GM21515 (cell line): ENCODE measurements around the gene JADE3.
"Not testable (repeated sequence)": the region's sequence is repeated elsewhere in the genome, so short reads cannot be mapped to it uniquely, and the experiment has no call there.

Experiments
- ATAC-seq: cut with Tn5 transposase; IDR thresholded peaks from one replicate; pipeline ENCODE4 v1.9.1; 2021; ENCODE audit not compliant: unreplicated experiment

Gene JADE3

GRCh38 chrX:46929439-46930261, 17.4 kb downstream of the JADE3 start:
- no peak for ATAC-seq

GRCh38 chrX:46935295-46935694, 23.1 kb downstream of the JADE3 start:
- ATAC-seq: no peak

- no peak for ATAC-seq
Measured at GRCh38 chrX:46938589-46938988, 26.4 kb downstream of the JADE3 start.

- ATAC-seq: no peak
Measured at GRCh38 chrX:46941341-46941740, 29.1 kb downstream of the JADE3 start.

- ATAC-seq: no peak
Measured at GRCh38 chrX:46953137-46953527, 40.9 kb downstream of the JADE3 start.

GRCh38 chrX:46953597-46953996, 41.4 kb downstream of the JADE3 start:
- no peak for ATAC-seq

GRCh38 chrX:46954716-46955115, 42.5 kb downstream of the JADE3 start:
- no peak for ATAC-seq

GRCh38 chrX:46956589-46956988, 44.4 kb downstream of the JADE3 start:
- ATAC-seq: not testable (repeated sequence)

- ATAC-seq: no peak
Measured at GRCh38 chrX:46957297-46957696, 45.1 kb downstream of the JADE3 start.

- ATAC-seq: no peak
Measured at GRCh38 chrX:46959101-46959500, 46.9 kb downstream of the JADE3 start.

- no peak for ATAC-seq
Measured at GRCh38 chrX:46959985-46960700, 47.9 kb downstream of the JADE3 start.

GRCh38 chrX:46961097-46961496, 48.9 kb downstream of the JADE3 start:
- no peak for ATAC-seq

GRCh38 chrX:46961574-46962283, 49.5 kb downstream of the JADE3 start:
- no peak for ATAC-seq

GRCh38 chrX:46965125-46965758, 53.0 kb downstream of the JADE3 start:
- no peak for ATAC-seq

GRCh38 chrX:46967547-46967946, 55.3 kb downstream of the JADE3 start:
- no peak for ATAC-seq

- not testable (repeated sequence) for ATAC-seq
Measured at GRCh38 chrX:46977046-46977445, 64.8 kb downstream of the JADE3 start.

GRCh38 chrX:46978341-46979291, 66.4 kb downstream of the JADE3 start:
- ATAC-seq: no peak

GRCh38 chrX:46984705-46985104, 72.5 kb downstream of the JADE3 start:
- ATAC-seq: no peak

- no peak for ATAC-seq
Measured at GRCh38 chrX:46989548-46989947, 77.3 kb downstream of the JADE3 start.

GRCh38 chrX:46991664-46992063, 79.4 kb downstream of the JADE3 start:
- no peak for ATAC-seq
